Heart left ventricle (tissue), 13 donors: ENCODE measurements around the gene KRR1.

Experiments used
- CTCF ChIP-seq, 12 donors: fragments of 200-600 bp; sonication (generic) in 4 of 12; IDR thresholded peaks; one replicate each; pipeline versions ENCODE4 v1.5.0 to v1.8.0; 2018 to 2022; ENCODE audit warnings: antibody characterized with exemption in 12 of 12, mild to moderate bottlenecking in 5 of 12
- POLR2A ChIP-seq, 2 donors: fragments of 450-650 bp; IDR thresholded peaks; one replicate each; pipeline ENCODE4 v1.6.1; 2017; ENCODE audit warnings: antibody characterized with exemption in 2 of 2, mild to moderate bottlenecking in 2 of 2, moderate library complexity in 2 of 2
- donor health status: ischemic (EF 13 %, LVEDD 7.1; RV severe dilation, severe dysfunction).
- donor health status: DM: no; HTN: yes; CAD: no.
- donor health status: DM: no; HTN: no; CAD: no.
- donor health status: ischemic (EF 25% LVEDD 6.9; RV normal size, moderate dysfunction).
- donor health status: ischemic (EF 25% LVEDD 5.7; RV mildly dilated, moderate dysfunction).
- donor health status: ischemic (EF 35%, LVEDD 5.7; RV mildly dilated, moderate dysfunction).
- donor health status: nonischemic (EF 11% LVEDD 7.7; RV severe dilation, severe dysfunction).
- donor health status: DM: yes; HTN: yes; CAD: no.
- donor health status: PGD.
- donor health status: ischemic (EF 29% LVEDD 5.4; RV normal size, mild dysfunction).
- donor health status: nonischemic (EF 23%, LVEDD 6.1; RV moderate dilation, normal function).

- TF ChIP-seq CTCF (IDR thresholded peaks at IDR 0.05): no peak
- no peak for TF ChIP-seq POLR2A (IDR thresholded peaks at IDR 0.05)
These were observed 28.0 kb downstream of the KRR1 start for GRCh38 chr12:75483431-75483830.
